ENCODE results near the gene ELOVL7. TPM values are rescaled to one million over a fixed set of nuclear protein-coding genes. Genes with fewer than 3 reads are reported as not detected.
"Not testable (repeated sequence)": the region's sequence is repeated elsewhere in the genome, so short reads cannot be mapped to it uniquely, and the experiment has no call there.

Gene ELOVL7
- under 1 TPM; 0.34 to 0.38 TPM for total RNA-seq

GRCh38 chr5:60843936-60844905, at the start of gene ELOVL7:
Gene ELOVL7, minus strand, starts transcription at chr5:60844269. Its CDS starts 56,872 bp downstream, at chr5:60787397.
- peak; percentile 68 for DNase-seq
- no peaks in the 10 kb centered on the region for H3K9me3 Mint-ChIP-seq
- no peaks in the 10 kb centered on the region for H3K36me3 Mint-ChIP-seq
- ChIA-PET CTCF (interaction anchor here (0.8 kb wide), 1 partner anchor 29 kb away, joined by 4 read pairs; no protein-coding TSS in a partner anchor), POLR2A (interaction anchor here (1.9 kb wide), 1 partner anchor 144 kb away, joined by 6 read pairs; the partner anchor contains the start of gene DEPDC1B)
- peak within 1 kb of the TSS; percentile 75 for H3K4me3 Mint-ChIP-seq
- H3K27me3 Mint-ChIP-seq = peaks cover 46% of the 10 kb centered on the region
- no peak within 1 kb of the TSS for H3K27ac Mint-ChIP-seq
- peaks cover 11% of the 10 kb centered on the region for H3K4me1 Mint-ChIP-seq (ENCODE audit: low read depth)
- intact Hi-C loops (cut with micrococcal nuclease) = loop anchor here (1.0 kb wide), 2 partner anchors 145 to 167 kb away; no protein-coding TSS in a partner anchor

GRCh38 chr5:60893521-60893920, 49.5 kb upstream of the ELOVL7 start:
- intact Hi-C loops (cut with micrococcal nuclease) = no loop called here
- Mint-ChIP-seq H3K27ac (no peak overlapping the region), H3K36me3 (peaks cover 32% of the 10 kb centered on the region), H3K4me1 (ENCODE audit: low read depth) (no peaks in the 10 kb centered on the region), H3K9me3 (no peaks in the 10 kb centered on the region), H3K4me3 (no peak overlapping the region), H3K27me3 (no peaks in the 10 kb centered on the region)
- ChIA-PET CTCF (no interaction called here), POLR2A (no interaction called here)
- DNase-seq = no peak

GRCh38 chr5:60891667-60892066, 47.6 kb upstream of the ELOVL7 start:
- ChIA-PET CTCF (no interaction called here), POLR2A (no interaction called here)
- no peaks in the 10 kb centered on the region for H3K4me1 Mint-ChIP-seq (ENCODE audit: low read depth)
- H3K4me3 Mint-ChIP-seq = no peak overlapping the region
- H3K27me3 Mint-ChIP-seq = no peaks in the 10 kb centered on the region
- DNase-seq = no peak
- peaks cover 29% of the 10 kb centered on the region for H3K36me3 Mint-ChIP-seq
- intact Hi-C loops (cut with micrococcal nuclease) = no loop called here
- no peaks in the 10 kb centered on the region for H3K9me3 Mint-ChIP-seq
- no peak overlapping the region for H3K27ac Mint-ChIP-seq

- Mint-ChIP-seq H3K27me3 (no peaks in the 10 kb centered on the region), H3K4me3 (no peak overlapping the region), H3K4me1 (ENCODE audit: low read depth) (no peaks in the 10 kb centered on the region), H3K27ac (no peak overlapping the region), H3K9me3 (no peaks in the 10 kb centered on the region), H3K36me3 (peaks cover 26% of the 10 kb centered on the region)
- intact Hi-C loops (cut with micrococcal nuclease) = no loop called here
- POLR2A ChIA-PET = no interaction called here
- CTCF ChIA-PET = no interaction called here
- no peak for DNase-seq
These were observed 44.4 kb upstream of the ELOVL7 start for GRCh38 chr5:60888359-60889061.

- H3K4me3 Mint-ChIP-seq = no peak overlapping the region
- intact Hi-C loops (cut with micrococcal nuclease) = no loop called here
These were observed 43.7 kb upstream of the ELOVL7 start for GRCh38 chr5:60887746-60888145.

GRCh38 chr5:60887096-60887495, 43.0 kb upstream of the ELOVL7 start:
- Mint-ChIP-seq H3K27ac (no peak overlapping the region), H3K36me3 (peaks cover 26% of the 10 kb centered on the region), H3K4me1 (ENCODE audit: low read depth) (no peaks in the 10 kb centered on the region), H3K27me3 (no peaks in the 10 kb centered on the region), H3K4me3 (no peak overlapping the region), H3K9me3 (no peaks in the 10 kb centered on the region)
- DNase-seq = no peak
- ChIA-PET POLR2A (no interaction called here), CTCF (no interaction called here)
- intact Hi-C loops (cut with micrococcal nuclease) = no loop called here

More at GRCh38 chr5:60887746-60888145, 43.7 kb upstream of the ELOVL7 start:
- POLR2A ChIA-PET = no interaction called here
- Mint-ChIP-seq H3K36me3 (peaks cover 24% of the 10 kb centered on the region), H3K9me3 (no peaks in the 10 kb centered on the region), H3K4me1 (ENCODE audit: low read depth) (no peaks in the 10 kb centered on the region), H3K27me3 (no peaks in the 10 kb centered on the region), H3K27ac (no peak overlapping the region)
- DNase-seq = no peak
- CTCF ChIA-PET = no interaction called here

GRCh38 chr5:60886158-60886557, 42.1 kb upstream of the ELOVL7 start:
- Mint-ChIP-seq H3K4me1 (ENCODE audit: low read depth) (no peaks in the 10 kb centered on the region), H3K36me3 (peaks cover 26% of the 10 kb centered on the region), H3K27ac (no peak overlapping the region), H3K9me3 (peaks cover 4% of the 10 kb centered on the region), H3K27me3 (no peaks in the 10 kb centered on the region), H3K4me3 (no peak overlapping the region)
- intact Hi-C loops (cut with micrococcal nuclease) = no loop called here
- CTCF ChIA-PET = no interaction called here
- POLR2A ChIA-PET = no interaction called here
- no peak for DNase-seq

- Mint-ChIP-seq H3K4me3 (no peak overlapping the region), H3K4me1 (ENCODE audit: low read depth) (no peaks in the 10 kb centered on the region), H3K27me3 (no peaks in the 10 kb centered on the region), H3K36me3 (peaks cover 17% of the 10 kb centered on the region), H3K27ac (no peak overlapping the region), H3K9me3 (peaks cover 18% of the 10 kb centered on the region)
- ChIA-PET CTCF (no interaction called here), POLR2A (no interaction called here)
- intact Hi-C loops (cut with micrococcal nuclease) = no loop called here
- no peak for DNase-seq
These were observed 39.2 kb upstream of the ELOVL7 start for GRCh38 chr5:60883229-60883628.

GRCh38 chr5:60872892-60873291, 28.8 kb upstream of the ELOVL7 start:
- POLR2A ChIA-PET = no interaction called here
- H3K36me3 Mint-ChIP-seq = peaks cover 19% of the 10 kb centered on the region

GRCh38 chr5:60870857-60871256, 26.8 kb upstream of the ELOVL7 start:
- Mint-ChIP-seq H3K27me3 (no peaks in the 10 kb centered on the region), H3K27ac (no peak overlapping the region), H3K4me1 (ENCODE audit: low read depth) (no peaks in the 10 kb centered on the region), H3K4me3 (no peak overlapping the region), H3K36me3 (peaks cover 19% of the 10 kb centered on the region), H3K9me3 (peaks cover 29% of the 10 kb centered on the region)
- ChIA-PET POLR2A (no interaction called here), CTCF (no interaction called here)
- DNase-seq = no peak
- intact Hi-C loops (cut with micrococcal nuclease) = no loop called here

More at GRCh38 chr5:60872892-60873291, 28.8 kb upstream of the ELOVL7 start:
- Mint-ChIP-seq H3K27me3 (no peaks in the 10 kb centered on the region), H3K27ac (no peak overlapping the region), H3K9me3 (peaks cover 32% of the 10 kb centered on the region), H3K4me1 (ENCODE audit: low read depth) (no peaks in the 10 kb centered on the region), H3K4me3 (no peak overlapping the region)
- CTCF ChIA-PET = no interaction called here
- DNase-seq = no peak
- intact Hi-C loops (cut with micrococcal nuclease) = no loop called here

- DNase-seq, H3K36me3 Mint-ChIP-seq: not testable (repeated sequence)
These were observed 16.5 kb upstream of the ELOVL7 start for GRCh38 chr5:60860572-60860971.

GRCh38 chr5:60856066-60856465, 12.0 kb upstream of the ELOVL7 start:
- no peak overlapping the region for H3K27ac Mint-ChIP-seq
- peaks cover 4% of the 10 kb centered on the region for H3K9me3 Mint-ChIP-seq
- ChIA-PET POLR2A (interaction anchor here (0.7 kb wide), 1 partner anchor 552 kb away, joined by 5 read pairs; no protein-coding TSS in a partner anchor), CTCF (no interaction called here)
- peaks cover 3% of the 10 kb centered on the region for H3K36me3 Mint-ChIP-seq
- H3K4me1 Mint-ChIP-seq (ENCODE audit: low read depth) = no peaks in the 10 kb centered on the region
- intact Hi-C loops (cut with micrococcal nuclease) = no loop called here
- H3K4me3 Mint-ChIP-seq = no peak overlapping the region
- no peaks in the 10 kb centered on the region for H3K27me3 Mint-ChIP-seq
- no peak for DNase-seq

More at GRCh38 chr5:60860572-60860971, 16.5 kb upstream of the ELOVL7 start:
- H3K27me3 Mint-ChIP-seq; POLR2A ChIA-PET; H3K9me3 Mint-ChIP-seq; H3K4me3 Mint-ChIP-seq; H3K27ac Mint-ChIP-seq; CTCF ChIA-PET; H3K4me1 Mint-ChIP-seq (ENCODE audit: low read depth); intact Hi-C loops (cut with micrococcal nuclease): not testable (repeated sequence)
